Right lung (tissue), 10 donors: ENCODE results near the gene SH2D5. TPM values are rescaled to one million over a fixed set of nuclear protein-coding genes. Genes with fewer than 3 reads are reported as not detected.

Experiments used
- DNase-seq, 2 donors: peaks; one replicate each; pipeline ENCODE4 v3.0.0-alpha.2; 2013
- long read RNA-seq, 8 donors: transcript quantifications; one replicate each; lab custom pipeline, GENCODE V29; 2026
- polyA plus RNA-seq, 5 donors: library from polyadenylated mRNA; unstranded; fragments of 120-200 nt; gene quantifications; one replicate each; pipeline versions ENCODE4 v1.2.1 to v1.2.3, GENCODE V29; 2013; ENCODE audit warnings: inconsistent platforms in 1 of 5, low replicate concordance in 1 of 5; ENCODE audit not compliant: insufficient read length in 5 of 5, insufficient read depth in 1 of 5

Gene SH2D5
- under 1 TPM in 3 of 5 donors, not detected in 2; 0.05 to 0.19 (median 0.10) TPM for polyA plus RNA-seq
- long read RNA-seq, donor 1, result 0 reads
- long read RNA-seq, donor 2, result 0 reads
- long read RNA-seq, donor 3, result 0 reads
- long read RNA-seq, donor 4, result 0 reads
- long read RNA-seq, donor 5, result 0 reads
- long read RNA-seq, donor 6, result 0 reads
- long read RNA-seq, donor 7, result 0 reads
- long read RNA-seq, donor 8, result 0 reads

DNA sequence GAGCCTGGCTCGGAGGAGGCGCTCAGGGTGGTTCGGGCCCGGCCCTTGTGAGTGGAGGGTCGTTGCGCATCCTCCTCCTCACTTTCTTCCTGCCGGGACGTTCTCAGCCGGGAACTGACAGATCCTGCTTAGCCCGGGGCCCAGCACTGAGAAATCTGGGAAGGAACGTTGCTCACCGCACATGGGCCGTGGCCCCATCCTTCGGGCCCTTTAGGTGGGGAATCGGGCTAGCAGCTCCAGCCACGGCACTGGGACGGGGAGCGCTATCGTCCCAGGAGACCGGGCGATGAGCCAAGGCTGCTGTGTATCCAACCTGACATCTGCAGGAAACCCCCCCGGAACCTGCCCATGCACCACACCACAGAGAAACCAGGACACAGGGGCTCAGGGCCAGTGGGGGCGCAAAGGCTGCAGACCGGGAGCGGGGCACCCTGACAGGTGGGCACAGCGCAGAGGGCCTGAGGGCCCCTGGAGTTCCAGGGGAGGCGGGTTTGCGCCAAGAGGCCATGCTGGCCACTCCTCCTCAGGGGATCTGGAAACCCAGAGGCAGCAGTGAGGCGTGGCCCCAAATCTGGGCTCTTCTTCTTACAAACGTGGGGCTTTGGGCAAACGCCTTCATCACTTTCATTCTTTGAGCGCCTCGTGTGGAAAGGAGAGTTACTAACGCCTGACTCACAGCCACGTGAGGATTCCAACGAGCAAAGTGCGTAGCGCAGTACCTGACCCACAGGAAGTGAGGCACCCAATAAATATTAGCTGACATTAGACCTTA is at the start of gene SH2D5:
TSS of gene SH2D5 (minus strand) at position 116 of the 772 bp plus-strand sequence. CDS start 4,659 bp downstream, outside the sequence.
- DNase-seq, result peak; percentile 44 to 45

DNA sequence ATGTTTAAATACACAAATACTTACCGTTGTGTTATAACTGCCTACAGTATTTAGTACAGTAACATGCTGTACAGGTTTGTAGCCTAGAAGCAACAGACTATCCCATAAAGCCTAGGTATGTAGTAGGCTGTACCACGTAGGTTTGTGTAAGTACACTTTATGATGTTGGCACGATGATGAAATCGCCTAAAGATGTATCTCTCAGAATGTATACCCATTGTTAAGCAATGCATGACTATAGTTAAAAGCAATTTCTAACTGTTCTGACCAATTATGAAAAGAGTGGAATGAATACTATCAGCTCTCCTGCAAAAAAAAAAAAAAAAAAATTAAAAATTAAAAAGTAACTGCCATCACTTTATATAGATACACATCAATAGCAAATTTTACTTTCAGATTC is 43.2 kb upstream of the SH2D5 start:
- no peak for DNase-seq

DNA sequence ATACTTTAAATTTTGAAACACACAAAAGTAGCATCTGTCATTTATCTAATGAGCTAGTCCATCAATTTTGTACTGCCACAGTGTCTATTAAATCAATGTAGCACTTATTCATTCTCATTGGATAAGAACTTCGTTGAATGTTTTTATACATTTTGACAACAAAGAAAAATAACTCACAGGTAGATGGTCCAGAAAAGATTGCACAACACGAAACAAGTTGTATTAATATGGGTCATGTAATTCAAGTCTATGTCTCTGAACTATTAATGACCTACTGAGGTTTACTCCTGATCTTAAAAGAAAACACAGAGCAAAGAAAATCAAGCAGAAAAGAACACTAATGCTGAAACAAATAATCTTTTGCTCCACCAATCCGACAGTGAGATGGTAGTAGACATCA is 39.3 kb upstream of the SH2D5 start:
- no peak for DNase-seq

DNA sequence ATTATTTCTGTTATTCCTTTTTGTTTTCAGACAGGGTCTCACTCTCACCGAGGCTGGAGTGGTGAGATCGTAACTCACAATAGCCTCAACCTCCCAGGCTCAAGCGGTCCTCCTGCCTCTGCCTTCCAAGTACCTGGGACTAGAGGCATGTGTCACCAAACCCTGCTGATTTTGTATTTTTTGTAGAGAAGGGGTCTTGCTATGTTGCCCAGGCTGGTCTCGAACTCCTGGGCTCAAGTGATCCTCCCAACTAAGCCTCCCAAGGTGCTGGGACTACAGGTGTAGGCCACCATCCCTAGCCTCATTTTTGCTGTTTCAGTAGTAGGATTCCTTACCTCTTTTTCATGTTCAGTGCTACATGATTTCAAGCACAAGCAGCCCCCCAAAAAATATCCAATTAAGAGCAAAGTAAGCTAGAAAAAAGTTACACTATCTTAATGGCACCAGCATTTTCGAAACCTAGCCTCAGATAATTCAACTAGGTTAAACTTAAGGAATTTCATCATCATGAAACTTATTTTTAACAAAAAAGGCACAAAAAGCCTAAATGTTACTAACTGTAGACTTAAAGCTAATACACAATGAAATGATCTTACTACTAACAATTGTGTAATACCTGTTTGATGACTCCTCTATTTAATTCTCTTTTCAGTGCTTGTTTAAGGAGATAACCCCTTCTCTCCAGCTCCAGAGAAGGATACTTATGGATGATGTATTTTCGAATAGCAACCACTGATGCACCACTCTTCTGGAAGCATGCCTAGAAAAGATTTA is 38.0 kb upstream of the SH2D5 start:
- no peak for DNase-seq

DNA sequence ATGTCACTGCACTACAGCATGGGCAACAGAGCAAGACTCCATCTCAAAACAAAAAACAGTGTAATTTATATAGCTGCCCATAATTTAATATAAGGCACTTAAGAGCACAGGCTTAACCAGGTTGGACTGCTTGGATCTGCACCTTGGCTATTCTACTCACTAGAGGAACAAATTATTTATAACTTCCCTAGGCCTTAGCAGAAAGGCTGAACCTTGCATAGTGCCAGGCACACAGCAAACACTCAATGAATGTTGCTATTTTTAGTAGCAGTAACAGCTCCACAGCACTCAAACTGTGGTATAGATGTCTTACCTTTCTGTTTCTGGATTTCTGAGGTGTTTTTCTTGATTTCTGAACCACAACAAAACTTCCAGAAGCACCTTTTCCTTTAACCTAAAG is 34.8 kb upstream of the SH2D5 start:
- no peak for DNase-seq

DNA sequence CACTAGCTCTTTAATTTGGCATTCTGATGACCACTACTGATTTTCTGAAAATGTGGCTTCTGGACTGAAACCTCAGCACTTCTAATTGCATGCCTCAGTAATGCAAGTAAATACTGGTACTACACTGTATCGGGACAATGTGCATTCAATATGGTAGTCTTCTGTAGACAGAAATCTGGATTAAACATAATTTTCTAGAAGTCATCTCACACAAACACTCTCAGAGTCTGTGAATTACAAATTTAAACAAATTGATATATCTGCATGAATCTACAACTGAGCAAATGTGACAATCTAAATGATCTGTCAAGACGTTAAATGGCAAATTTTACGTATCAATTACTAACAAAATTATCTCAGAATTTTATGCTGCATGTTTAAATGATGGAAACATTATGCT is 30.9 kb upstream of the SH2D5 start:
- no peak for DNase-seq

- DNase-seq, result no peak
These were observed 27.8 kb upstream of the SH2D5 start for GRCh38 chr1:20760322-20760721.

DNA sequence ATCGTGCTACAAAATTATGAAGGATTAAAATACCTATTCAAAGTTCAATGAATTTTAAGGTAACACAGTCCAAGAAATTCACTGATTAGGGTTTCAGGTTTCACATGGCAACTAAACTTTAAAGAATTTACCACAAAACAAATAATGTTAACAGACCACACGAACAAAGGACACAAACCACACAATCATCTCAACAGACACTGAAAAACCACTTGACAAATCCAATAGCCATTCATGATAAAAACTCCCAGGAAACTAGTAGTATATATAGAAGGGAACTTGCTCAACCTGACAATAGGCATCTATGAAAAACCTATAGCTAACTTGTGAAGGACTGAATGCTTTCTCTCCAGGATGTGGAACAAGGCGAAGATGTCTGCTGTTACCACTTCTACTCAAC is 21.1 kb upstream of the SH2D5 start:
- DNase-seq, result no peak

GRCh38 chr1:20751462-20751990 is 19.0 kb upstream of the SH2D5 start:
- no peak for DNase-seq

GRCh38 chr1:20742671-20743070 is 10.2 kb upstream of the SH2D5 start:
- no peak for DNase-seq

- no peak for DNase-seq
These were observed 8.3 kb upstream of the SH2D5 start for GRCh38 chr1:20740781-20741180.

DNA sequence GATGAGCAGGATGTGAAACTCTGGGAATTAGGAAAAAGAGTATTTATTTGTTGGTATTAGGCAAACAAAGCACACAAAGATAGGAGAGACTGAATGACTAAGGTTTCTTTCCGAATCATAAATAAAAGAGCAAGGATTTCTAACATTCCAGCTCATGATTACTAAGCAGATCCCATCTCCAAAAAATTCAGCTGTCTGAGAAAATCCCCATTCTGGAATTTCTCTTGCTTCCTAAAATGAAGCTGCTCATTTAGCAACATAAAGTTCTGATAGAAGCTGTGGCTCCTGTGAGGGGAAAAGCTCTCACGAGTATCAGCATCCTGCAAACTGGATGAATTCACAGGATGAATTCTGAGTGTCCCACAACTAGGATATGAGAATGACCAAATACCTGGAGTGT is 6.7 kb upstream of the SH2D5 start:
- no peak for DNase-seq

GRCh38 chr1:20735581-20736111 is 3.1 kb upstream of the SH2D5 start:
- DNase-seq, result no peak

- DNase-seq, result no peak
These were observed 965 bp upstream of the SH2D5 start for GRCh38 chr1:20733360-20733975.

- DNase-seq, result peak; percentile 36 to 38
These were observed 374 bp downstream of the SH2D5 start for GRCh38 chr1:20732071-20732587.

DNA sequence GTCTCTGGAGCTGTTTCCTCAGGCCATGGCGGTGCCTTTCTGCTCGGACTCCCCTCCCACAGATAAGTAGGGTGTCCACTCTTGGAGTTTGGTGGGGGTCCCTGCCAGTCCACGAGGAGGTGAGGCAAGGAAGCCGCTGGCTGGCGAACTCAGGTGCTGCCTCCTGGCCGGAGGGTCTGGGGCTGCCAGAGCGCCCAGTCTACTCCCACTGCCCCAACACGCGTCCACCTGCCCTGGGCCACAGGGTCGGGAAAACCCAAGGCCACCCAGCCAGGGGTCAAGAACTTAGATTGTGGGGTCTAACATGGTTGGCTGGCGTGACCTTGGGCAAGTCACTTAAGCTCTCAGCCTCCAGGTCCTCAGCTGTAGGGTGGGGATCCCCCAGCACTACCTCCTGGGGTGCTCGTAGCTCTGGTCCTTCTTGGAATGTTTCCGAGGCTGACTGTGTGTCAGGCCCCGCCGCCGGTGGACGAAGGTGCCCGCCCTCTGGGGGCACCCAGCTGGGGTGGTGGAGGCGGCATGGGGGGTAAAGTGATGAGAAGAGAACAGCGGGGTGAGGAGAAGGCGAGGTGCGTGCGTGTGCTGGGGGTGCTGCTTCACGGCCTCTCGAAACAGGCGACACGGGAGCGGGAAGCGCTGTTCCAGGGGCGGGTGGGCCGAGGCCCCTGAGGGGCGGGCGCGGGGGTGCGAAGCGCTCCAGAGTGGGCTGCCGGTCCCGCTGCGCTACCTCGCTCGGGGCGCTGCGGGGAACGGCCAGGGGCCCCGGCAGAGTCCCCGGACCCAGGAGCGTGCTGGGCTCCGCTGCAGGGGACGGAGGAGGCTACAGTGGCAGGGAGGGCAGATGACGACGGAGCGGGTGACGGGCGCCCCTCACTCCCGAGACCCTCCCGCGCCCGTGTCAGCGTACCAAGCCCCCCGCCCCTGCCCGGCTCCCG is 1.2 kb downstream of the SH2D5 start:
- no peak for DNase-seq

GRCh38 chr1:20730690-20731056 is 1.8 kb downstream of the SH2D5 start:
- no peak for DNase-seq

GRCh38 chr1:20729990-20730689 is 2.4 kb downstream of the SH2D5 start:
- no peak for DNase-seq

- no peak for DNase-seq
These were observed 3.2 kb downstream of the SH2D5 start for GRCh38 chr1:20729155-20729931.
